Measurements from ENCODE around the gene SPIB.
"Not testable (repeated sequence)": the region's sequence is repeated elsewhere in the genome, so short reads cannot be mapped to it uniquely, and the experiment has no call there.

Gene SPIB

DNA sequence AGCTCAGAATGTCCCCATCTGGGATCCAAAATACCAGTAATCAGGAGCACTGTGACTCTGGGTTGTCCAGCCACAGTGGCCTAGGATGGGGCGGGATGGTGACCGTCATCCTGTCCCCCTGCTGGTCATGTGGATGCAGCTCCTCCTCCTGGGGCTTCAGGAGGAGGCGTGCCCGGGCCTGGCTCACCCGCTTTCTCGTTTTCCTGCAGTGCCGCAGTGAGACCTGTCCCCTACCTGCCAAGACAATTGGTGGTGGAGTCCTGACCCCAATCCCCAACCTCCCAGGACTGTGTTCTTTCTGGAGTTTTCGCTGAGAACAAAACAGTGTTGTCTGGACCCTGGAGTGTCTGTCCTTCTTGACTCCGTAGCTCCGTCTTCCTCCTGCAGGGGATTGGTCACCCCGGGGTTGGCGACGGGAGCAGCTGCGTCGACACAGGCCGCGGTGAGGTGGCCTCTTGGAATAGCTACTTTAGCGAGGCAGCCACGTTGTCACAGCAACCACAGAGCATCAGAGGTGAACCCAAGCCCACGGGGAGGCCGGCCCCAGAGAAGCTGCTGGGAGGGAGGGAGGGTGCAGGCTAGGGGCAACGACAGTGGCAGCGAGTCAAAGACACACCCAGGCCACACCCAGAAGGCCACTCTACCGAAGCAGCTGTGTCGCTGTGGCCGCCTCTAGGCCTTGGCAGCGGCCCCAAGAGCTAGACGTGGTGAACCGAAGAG lies 47.4 kb downstream of the SPIB start:
- no peak for DNase-seq (ENCODE audit: low read depth in 2 of 3, low spot score in 2 of 3)

DNA sequence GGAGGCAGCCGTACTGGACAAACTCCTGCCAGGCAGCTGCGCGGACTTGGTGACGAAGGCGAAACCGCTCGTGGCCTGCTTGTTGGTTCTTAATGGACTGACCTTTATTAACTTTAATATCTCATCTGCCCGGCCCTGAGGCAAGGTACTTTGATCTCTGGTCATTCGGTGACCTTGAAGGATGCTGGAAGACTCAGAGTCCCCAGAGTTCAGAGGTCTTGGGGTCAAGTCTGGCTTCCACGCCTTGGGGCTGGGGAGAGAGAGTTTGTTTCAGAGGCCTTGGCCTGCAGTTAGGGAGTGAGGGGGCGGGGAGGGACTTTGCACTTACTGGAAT lies 47.9 kb downstream of the SPIB start:
- DNase-seq (ENCODE audit: low read depth in 2 of 3, low spot score in 2 of 3): no peak

DNA sequence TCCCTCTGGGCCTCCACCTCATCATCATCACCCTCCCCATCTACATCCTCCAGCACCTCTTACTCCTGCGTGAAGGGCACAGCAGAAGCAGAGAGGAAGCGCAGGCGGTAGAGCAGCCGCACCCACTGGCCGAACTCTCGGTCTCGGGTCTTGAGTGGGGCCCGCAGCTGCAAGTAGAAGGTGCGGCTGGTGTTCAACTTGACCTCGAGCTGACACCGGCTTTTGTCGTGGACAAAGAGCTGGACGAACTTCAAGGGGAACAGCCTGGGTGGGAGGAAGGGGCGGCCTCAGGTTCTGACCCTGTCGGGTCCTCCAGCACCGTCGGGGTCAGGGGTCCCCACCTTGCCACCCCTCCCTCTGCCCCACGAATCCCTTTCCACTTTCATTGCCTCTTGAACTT lies 48.8 kb downstream of the SPIB start:
- no peak for DNase-seq (ENCODE audit: low read depth in 2 of 3, low spot score in 2 of 3)

DNA sequence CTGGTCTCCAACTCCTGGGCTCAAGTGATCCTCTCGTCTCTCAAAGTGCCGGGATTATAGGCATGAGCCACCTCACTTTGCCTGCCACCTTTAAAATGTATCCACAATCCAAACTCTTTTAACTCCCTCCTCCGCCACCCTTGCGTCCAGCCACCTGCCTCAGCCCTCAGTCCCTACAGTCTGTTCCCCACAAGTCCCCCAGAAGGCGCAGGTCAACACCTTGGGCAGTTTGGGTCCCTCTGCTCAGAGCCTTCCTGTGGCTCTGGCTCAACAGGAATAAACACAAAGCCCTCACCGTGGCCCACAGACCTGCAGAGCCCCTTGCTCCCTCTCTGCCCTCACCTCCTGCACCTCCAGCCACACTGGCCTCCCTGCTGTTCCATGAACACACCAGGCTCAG lies 50.1 kb downstream of the SPIB start:
- no peak for DNase-seq (ENCODE audit: low read depth in 2 of 3, low spot score in 2 of 3)

DNA sequence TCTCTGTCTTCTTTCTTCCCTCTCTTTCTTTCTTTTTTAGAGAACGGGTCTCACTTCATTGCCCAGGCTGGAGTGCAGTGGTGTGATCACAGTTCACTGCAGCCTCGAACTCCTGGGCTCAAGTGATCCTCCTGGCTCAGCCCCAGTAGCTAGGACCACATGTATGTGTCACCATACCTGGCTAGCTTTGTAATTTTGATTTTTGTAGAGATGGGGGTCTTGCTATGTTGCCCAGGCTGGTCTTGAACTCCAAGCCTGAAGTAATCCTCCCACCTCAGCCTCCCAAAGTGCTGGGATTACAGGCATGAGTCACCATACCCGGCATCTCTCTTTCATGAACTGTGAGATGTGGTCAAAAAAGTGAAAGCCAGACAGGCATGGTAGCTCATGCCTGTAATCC lies 54.6 kb downstream of the SPIB start:
- DNase-seq (ENCODE audit: low read depth in 2 of 3, low spot score in 2 of 3): not testable (repeated sequence)

DNA sequence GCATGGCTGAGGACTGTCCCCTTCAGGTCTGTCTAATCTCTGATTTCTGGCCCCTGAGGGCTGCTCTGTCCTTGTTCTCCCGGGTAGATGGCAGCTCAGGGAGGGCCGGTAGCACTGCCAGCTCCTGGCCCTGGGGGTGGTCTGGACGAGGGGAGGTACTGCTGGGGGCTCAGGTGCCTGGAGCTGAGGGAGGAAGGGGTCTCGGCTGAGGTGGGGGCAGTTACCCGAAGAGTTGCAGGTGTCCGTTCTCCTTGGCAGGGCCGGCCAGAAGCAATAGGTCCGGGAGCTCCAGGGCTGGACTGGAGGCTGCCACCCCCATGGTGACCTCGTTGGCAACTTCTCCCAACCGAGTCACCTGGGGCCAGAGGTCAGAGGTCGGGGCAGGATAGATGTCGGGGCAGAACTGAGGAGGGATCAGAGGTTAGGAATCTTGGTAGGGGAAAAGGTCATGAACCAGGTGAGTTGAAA lies 56.4 kb downstream of the SPIB start:
- no peak for DNase-seq (ENCODE audit: low read depth in 2 of 3, low spot score in 2 of 3)

DNA sequence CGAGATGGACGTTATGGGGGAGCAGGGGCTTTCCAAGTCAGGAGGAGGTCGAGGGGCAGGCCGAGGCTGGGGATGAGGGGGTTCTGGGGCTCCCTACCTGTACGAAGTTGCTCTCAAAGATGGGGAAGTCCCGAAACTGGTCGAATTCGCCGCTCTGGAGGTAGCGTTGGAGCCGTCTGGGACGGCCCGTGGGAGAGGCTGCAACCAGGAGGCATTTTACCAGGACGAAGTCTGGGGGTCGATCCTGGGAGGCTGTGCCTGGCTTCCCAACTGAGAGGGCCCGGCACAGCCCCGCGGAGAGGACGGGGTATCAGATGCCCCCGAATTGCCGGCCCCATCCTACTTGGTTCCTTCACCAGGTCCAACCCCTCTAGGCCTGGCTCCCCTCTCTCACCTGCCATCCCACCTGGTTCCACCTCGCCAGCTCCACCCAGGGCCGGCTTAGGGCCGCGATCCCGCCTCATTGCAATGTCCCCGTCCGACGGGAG lies 57.0 kb downstream of the SPIB start:
- no peak for DNase-seq (ENCODE audit: low read depth in 2 of 3, low spot score in 2 of 3)

DNA sequence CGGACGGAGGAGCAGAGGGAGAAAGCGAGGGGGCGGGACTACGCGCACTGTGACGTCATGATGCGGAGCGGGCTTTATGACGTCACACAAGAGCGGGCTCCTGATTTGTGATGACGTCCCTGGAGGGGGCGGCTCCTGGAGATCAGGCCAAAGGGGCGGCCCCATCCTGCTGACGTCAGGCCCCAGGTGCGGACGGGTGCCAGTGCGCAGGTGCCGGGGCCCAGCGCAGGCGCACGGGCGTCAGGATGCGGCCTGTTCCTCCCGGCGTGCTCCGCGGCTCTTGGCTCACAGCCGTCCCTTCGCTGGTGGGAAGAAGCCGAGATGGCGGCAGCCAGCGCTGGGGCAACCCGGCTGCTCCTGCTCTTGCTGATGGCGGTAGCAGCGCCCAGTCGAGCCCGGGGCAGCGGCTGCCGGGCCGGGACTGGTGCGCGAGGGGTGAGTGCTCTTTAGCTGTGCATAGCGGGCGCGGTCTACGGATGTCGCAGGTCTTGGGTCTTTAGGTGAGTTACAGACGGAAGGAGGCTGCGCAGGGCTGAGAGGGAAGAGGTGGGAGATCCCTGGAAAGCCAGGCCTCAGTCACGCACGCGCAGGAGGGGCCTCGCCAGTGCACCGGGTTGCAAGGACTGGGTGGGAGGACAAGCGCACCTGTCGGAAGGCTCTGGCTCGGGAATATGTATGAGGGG lies 57.6 kb downstream of the SPIB start, which contains the start of the genes EMC10 and GARIN5A:
Gene EMC10 (plus strand): TSS at position 284 of the 683 bp plus-strand sequence. CDS start 38 bp downstream, at position 322.
Gene GARIN5A (minus strand): TSS at position 625 of the 683 bp plus-strand sequence. CDS start 460 bp downstream, at position 165.
- DNase-seq (ENCODE audit: low read depth in 2 of 3, low spot score in 2 of 3): peak; percentile 82 to 93 (median 93)

DNA sequence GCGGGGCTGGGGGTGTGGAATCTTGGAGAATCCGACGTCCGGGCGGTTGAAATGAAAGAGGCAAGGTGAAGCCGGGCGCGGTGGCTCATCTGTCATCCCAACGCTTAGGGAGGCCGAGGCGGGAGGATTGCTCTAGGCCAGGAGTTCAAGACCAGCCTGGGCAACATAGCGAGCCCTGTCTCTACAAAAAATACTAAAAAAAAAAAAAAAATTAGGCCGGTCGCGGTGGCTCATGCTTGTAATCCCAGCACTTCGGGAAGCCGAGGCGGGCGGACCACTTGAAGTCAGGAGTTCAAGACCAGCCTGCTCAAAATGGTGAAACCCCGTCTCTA lies 58.1 kb downstream of the SPIB start:
- DNase-seq (ENCODE audit: low read depth in 2 of 3, low spot score in 2 of 3): no peak

DNA sequence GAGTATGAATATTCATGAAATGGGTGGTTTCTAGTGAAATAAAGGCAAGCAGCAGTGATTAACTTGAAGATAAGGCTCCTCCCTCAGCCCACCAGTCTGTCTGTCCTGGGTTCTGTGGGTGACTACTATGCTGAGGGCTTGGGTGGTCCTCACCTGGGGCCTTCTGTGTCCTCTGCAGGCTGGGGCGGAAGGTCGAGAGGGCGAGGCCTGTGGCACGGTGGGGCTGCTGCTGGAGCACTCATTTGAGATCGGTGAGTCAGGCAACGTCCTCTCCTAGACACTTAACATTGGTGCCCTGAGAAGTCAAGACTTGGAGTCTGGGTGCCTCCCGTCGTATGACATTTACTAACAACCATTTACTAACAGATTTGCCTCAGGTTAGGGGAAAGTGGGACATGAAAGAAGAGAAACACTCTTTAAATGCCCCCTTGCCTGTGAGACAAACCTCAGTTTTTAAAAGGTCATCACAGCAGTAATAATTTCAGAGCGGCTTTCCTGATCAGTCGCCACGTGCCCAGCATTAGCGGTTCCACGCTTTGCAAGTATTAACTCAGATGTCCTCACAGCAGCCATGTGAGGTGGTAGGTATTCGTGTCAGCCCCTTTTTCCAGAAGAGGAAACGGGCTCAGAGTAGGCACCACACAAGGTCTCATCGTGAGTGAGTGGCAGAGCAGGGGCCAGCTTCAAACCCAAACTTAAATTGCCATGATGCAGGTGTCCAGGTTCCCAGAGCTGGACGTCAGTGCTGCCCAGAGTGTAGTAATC lies 59.2 kb downstream of the SPIB start:
- DNase-seq (ENCODE audit: low read depth in 2 of 3, low spot score in 2 of 3): no peak

DNA sequence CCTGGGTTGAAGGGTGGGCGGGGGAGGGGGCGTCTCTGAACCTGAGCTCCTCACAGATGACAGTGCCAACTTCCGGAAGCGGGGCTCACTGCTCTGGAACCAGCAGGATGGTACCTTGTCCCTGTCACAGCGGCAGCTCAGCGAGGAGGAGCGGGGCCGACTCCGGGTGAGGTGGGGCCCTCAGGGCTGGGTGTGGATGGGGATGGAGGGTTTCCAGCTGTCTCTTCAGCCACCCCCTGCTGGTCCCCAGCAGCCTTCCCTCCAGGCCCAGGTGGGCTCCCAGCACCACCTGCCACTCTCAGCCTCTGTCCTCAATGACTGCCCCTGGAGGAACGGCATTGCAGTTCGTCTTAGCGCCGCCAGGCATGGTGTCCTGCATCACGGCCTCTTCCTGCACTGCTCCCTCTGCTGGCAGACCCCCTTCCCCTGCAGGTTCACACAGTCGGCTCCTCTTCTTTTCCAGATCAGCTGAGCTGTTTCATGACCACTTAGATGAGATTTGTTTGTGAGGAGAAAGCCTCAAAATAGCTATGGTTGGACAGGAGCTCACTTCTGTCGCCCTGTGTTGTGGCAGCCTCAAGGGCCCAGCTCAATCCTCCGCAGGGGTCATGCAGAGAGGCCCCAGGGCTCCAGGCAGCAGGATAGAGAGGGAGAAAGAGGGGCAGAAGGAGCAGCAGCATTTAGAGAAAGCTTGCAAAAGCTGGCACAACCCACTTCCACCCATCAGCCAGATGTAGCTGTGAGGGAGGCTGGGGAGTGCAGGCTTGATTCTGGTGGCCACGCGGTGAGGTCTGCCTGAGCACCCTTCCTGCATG lies 60.4 kb downstream of the SPIB start:
- DNase-seq (ENCODE audit: low read depth in 2 of 3, low spot score in 2 of 3): no peak

DNA sequence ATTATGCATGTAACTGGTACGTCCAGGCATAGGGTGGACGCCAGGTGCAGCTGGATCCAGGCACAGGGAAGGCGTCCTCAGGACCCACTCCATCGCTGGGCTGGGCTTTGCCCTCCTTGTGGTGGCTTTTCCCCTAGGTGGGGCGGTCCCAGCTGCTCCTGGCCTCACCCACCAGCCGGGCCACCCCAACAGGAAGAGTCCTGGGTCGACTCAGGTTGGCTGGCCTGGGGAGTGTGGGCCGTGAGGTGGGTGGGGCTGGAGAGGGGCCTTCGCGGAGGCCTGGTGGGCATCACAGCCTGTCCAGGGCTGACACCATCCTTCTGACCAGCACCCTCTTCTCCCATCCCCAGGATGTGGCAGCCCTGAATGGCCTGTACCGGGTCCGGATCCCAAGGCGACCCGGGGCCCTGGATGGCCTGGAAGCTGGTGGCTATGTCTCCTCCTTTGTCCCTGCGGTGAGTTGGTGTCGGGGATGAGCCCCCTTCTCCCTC lies 61.1 kb downstream of the SPIB start:
- DNase-seq (ENCODE audit: low read depth in 2 of 3, low spot score in 2 of 3): no peak

DNA sequence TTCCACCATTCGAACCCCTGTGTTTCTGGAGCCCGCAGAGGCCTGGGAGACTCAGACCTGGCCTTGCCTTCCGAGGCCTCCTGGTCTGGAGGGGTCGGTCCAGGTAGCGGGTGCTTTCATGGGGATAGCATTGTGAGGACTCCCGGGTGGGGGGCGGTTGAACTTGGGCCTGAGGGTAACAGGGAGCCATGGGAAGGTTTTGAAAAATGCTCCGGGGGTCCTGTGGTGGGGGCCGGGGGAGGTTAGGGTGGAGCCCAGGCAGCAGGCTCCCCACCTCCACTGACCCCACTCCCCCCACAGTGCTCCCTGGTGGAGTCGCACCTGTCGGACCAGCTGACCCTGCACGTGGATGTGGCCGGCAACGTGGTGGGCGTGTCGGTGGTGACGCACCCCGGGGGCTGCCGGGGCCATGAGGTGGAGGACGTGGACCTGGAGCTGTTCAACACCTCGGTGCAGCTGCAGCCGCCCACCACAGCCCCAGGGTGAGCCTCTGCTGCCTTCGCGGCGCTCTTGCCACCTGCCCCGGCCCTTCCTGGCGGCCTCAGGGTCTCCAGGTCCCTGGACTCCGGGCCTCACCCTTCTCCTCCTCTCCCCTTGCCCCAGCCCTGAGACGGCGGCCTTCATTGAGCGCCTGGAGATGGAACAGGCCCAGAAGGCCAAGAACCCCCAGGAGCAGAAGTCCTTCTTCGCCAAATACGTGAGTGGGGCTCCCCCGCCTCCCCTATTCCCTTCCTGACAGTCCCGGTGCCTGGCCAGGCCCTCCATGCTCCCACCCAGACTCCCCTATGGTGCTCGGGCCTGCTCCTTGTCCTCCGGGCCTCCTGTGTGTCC lies 61.8 kb downstream of the SPIB start:
- no peak for DNase-seq (ENCODE audit: low read depth in 2 of 3, low spot score in 2 of 3)

All from activated CD8-positive, alpha-beta memory T cell treated with anti-CD3 and anti-CD28 coated beads for 48 hours (primary cell).